Measurements from ENCODE around the gene ADAMTS12. TPM values are rescaled to one million over a fixed set of nuclear protein-coding genes. Genes with fewer than 3 reads are reported as not detected.

Gene ADAMTS12
- total and polyA plus RNA-seq, 2 of the 8 experiments (the other 6 are each of a cell fraction or from before 2014, with no cell fraction given), result 6.4 to 12.8 TPM

GRCh38 chr5:33662722-33663427 is 228.9 kb downstream of the ADAMTS12 start:
- no peak overlapping the region for H4K5ac ChIP-seq (ENCODE audit: insufficient read length, low read depth, low read length)
- no peaks in the 10 kb centered on the region for H3K27me3 ChIP-seq (replicated peaks in 1 of 4; ENCODE audit: control insufficient read depth in 3 of 4, extremely low read depth in 1 of 4, insufficient read depth in 3 of 4, low read length in 3 of 4)
- H3K14ac ChIP-seq (ENCODE audit: insufficient read length), result no peak overlapping the region
- H2BK20ac ChIP-seq (ENCODE audit: low read length), result no peak overlapping the region
- H3K18ac ChIP-seq (ENCODE audit: extremely low read depth, low read length), result no peak overlapping the region
- H2BK12ac ChIP-seq (ENCODE audit: low read depth, low read length), result no peak overlapping the region
- H3K4ac ChIP-seq (replicated peaks; ENCODE audit: insufficient read length, low read depth, low read length), result no peak overlapping the region
- no peaks in the 10 kb centered on the region for H3K36me3 ChIP-seq (ENCODE audit: control insufficient read depth in 2 of 4, insufficient read depth in 4 of 4, low read length in 3 of 4)
- H3K23ac ChIP-seq (ENCODE audit: insufficient read length), result no peak overlapping the region
- no peak overlapping the region for H3K4me3 ChIP-seq (ENCODE audit: extremely low read depth in 1 of 4, insufficient read depth in 2 of 4, low read depth in 3 of 4, low read length in 4 of 4)
- H4K91ac ChIP-seq (replicated peaks; ENCODE audit: insufficient read length, low read length), result no peak overlapping the region
- no peak overlapping the region for H3K56ac ChIP-seq (replicated peaks; ENCODE audit: insufficient read length, low read depth, low read length)
- H2BK120ac ChIP-seq (replicated peaks; ENCODE audit: low read depth, low read length), result no peak overlapping the region
- 92% methylated on average over 8 of the region's 8 CpGs; no CpG with 5 or more reads in 1 of the 2 experiments for WGBS, 2 experiments (ENCODE audit: extremely low coverage in 1 of 2, insufficient coverage in 1 of 2, insufficient read length in 1 of 2, insufficient replicate concordance in 2 of 2, low coverage in 1 of 2, low lambda C conversion rate in 2 of 2, missing lambda C conversion rate in 1 of 2)
- FAIRE-seq (no peak), DNase-seq (ENCODE audit: low read depth in 1 of 2, low spot score in 2 of 2) (no peak)
- H4K8ac ChIP-seq (ENCODE audit: extremely low read depth, insufficient read depth, low read length), result no peak overlapping the region
- no peaks in the 10 kb centered on the region for H3K79me1 ChIP-seq (ENCODE audit: low read depth, low read length)
- no peak overlapping the region for H3K27ac ChIP-seq (ENCODE audit: low read depth, low read length)
- no peaks in the 10 kb centered on the region for H4K20me1 ChIP-seq (replicated peaks in 1 of 2; ENCODE audit: control insufficient read depth in 1 of 2, insufficient read depth in 2 of 2, low read length in 2 of 2)
- CTCF ChIA-PET (ENCODE audit: partially characterized antibody), result interaction anchor here (0.9 to 2.1 kb wide), 4 partner anchors 13 to 193 kb away, joined by 3 to 8 read pairs (median 3); no protein-coding TSS in a partner anchor
- H3K23me2 ChIP-seq (ENCODE audit: low read depth, low read length), result no peaks in the 10 kb centered on the region
- H3K4me1 ChIP-seq (replicated peaks in 1 of 4; ENCODE audit: control insufficient read depth in 3 of 4, insufficient read depth in 4 of 4, low read length in 3 of 4), result peaks cover 0 to 3% (median 0%) of the 10 kb centered on the region in 4 experiments; a peak in 2 of 7 replicates
- POLR2A ChIA-PET (ENCODE audit: partially characterized antibody), result interaction anchor here (0.9 kb wide), 1 partner anchor 50 kb away, joined by 3 read pairs; no protein-coding TSS in a partner anchor
- no peak overlapping the region for H2AK5ac ChIP-seq (ENCODE audit: low read depth, low read length)
- H2AFZ ChIP-seq (ENCODE audit: low read length), result no peak overlapping the region
- H3K79me2 ChIP-seq (ENCODE audit: control insufficient read depth in 1 of 2, insufficient read depth in 2 of 2, low read length in 2 of 2), result no peaks in the 10 kb centered on the region
- H3K9me3 ChIP-seq (ENCODE audit: insufficient read depth in 2 of 2, low read depth in 1 of 2, low read length in 1 of 2), result no peaks in the 10 kb centered on the region
- no peak overlapping the region for H3K4me2 ChIP-seq (ENCODE audit: insufficient read depth in 1 of 2, low read depth in 2 of 2, low read length in 2 of 2)
- no peak overlapping the region for H2BK5ac ChIP-seq (ENCODE audit: low read depth, low read length)
- no peak overlapping the region for H2BK15ac ChIP-seq (ENCODE audit: low read length)
- no peak overlapping the region for H3K9ac ChIP-seq (replicated peaks in 1 of 4; ENCODE audit: extremely low read depth in 1 of 4, low read depth in 3 of 4, low read length in 3 of 4)
- TF ChIP-seq MAFK (IDR thresholded peaks at IDR 0.05; ENCODE audit: low read depth, low read length) (no peak), FOSL1 (IDR thresholded peaks at IDR 0.05; ENCODE audit: insufficient read depth, low read depth, low read length) (no peak), BCL11A (IDR thresholded peaks at IDR 0.05; ENCODE audit: low read depth in 2 of 2, low read length in 2 of 2) (no peak), CHD2 (IDR thresholded peaks at IDR 0.05; ENCODE audit: low read length) (no peak), POU5F1 (IDR thresholded peaks at IDR 0.05; ENCODE audit: low read depth, low read length) (no peak), ZNF274 (IDR thresholded peaks at IDR 0.05; ENCODE audit: borderline replicate concordance, extremely low read depth, low read length) (no peak), POLR2A (IDR thresholded peaks at IDR 0.05; ENCODE audit: control extremely low read depth in 1 of 2, low read depth in 2 of 2, low read length in 2 of 2) (no peak), ATF3 (IDR thresholded peaks at IDR 0.05; ENCODE audit: insufficient read depth, low read depth, low read length) (no peak)
- TF ChIP-seq, protein P1, sequence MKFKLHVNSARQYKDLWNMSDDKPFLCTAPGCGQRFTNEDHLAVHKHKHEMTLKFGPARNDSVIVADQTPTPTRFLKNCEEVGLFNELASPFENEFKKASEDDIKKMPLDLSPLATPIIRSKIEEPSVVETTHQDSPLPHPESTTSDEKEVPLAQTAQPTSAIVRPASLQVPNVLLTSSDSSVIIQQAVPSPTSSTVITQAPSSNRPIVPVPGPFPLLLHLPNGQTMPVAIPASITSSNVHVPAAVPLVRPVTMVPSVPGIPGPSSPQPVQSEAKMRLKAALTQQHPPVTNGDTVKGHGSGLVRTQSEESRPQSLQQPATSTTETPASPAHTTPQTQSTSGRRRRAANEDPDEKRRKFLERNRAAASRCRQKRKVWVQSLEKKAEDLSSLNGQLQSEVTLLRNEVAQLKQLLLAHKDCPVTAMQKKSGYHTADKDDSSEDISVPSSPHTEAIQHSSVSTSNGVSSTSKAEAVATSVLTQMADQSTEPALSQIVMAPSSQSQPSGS (IDR thresholded peaks at IDR 0.05; ENCODE audit: low read length), result no peak

Data from H1 (cell line).